Measurements from ENCODE around the gene UTF1.

DNA sequence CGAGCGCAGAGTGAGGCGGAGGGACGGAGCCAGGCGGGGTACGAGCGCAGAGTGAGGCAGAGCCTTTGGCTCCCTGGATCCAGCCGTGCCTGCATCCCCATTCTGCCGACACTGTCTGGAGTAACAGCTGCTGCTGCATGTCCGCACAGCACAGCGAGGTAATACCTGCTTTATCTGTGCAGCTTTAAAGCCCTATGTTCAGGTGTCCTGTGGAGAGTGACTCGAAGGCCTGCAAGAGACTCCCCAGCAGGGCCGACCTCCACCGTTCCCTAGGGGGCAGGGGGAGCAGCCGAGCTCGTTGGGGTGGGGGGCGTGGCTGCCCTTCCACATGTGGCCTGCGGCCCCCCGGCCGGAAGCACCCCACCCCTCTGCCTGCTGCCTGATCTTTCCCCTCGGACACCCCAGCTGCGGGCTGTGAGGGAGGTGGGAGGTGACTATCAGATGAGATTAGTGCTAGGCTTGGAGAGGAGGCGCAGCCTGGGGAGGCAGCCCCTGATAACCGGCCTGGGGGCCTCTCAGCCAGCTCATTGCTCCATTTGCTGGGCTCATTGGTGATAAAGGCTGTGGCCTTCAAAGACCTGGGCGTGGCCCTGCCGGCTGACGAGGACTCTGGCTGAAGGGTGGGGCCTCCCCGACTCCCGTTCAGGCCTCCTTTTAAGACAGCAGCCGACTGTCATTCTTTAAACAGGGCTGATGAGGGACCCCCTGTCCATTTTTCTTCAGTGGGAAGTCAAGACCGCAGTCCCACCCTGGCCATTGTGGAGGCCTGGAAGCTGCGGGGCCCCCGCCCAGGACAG, 15.6 kb downstream of the UTF1 start:
- no peak for TF ChIP-seq GATA2 (IDR thresholded peaks at IDR 0.05; ENCODE audit: low read depth, low read length)
- TF ChIP-seq GATA3 (IDR thresholded peaks at IDR 0.05; ENCODE audit: low read depth, low read length), result no peak

Measured in SH-SY5Y (cell line).